ENCODE results near the gene LAPTM5. TPM values are rescaled to one million over a fixed set of nuclear protein-coding genes. Genes with fewer than 3 reads are reported as not detected.
A peak's percentile ranks its signal among the peaks of the same experiment; 100 is the strongest.

LAPTM5 gene
- total and polyA plus RNA-seq, 2 of the 8 experiments (the other 6 are each of a cell fraction or from before 2014, with no cell fraction given) = 0.37 to 1.4 TPM

- FAIRE-seq = peak; percentile 19
- 6% methylated on average over 19 of the region's 19 CpGs; no CpG with 5 or more reads in 1 of the 2 experiments for WGBS, 2 experiments (ENCODE audit: extremely low coverage in 1 of 2, insufficient coverage in 1 of 2, insufficient read length in 1 of 2, insufficient replicate concordance in 2 of 2, low coverage in 1 of 2, low lambda C conversion rate in 2 of 2, missing lambda C conversion rate in 1 of 2)
- no peak for TF ChIP-seq GTF2F1 (IDR thresholded peaks at IDR 0.05; ENCODE audit: borderline replicate concordance, low read depth, low read length)
- no peak for TF ChIP-seq SIX5 (IDR thresholded peaks at IDR 0.05; ENCODE audit: low read depth, low read length)
- no peak for TF ChIP-seq KDM4A (IDR thresholded peaks at IDR 0.05; ENCODE audit: low read depth, low read length, severe bottlenecking)
- no peak for TF ChIP-seq MAFK (IDR thresholded peaks at IDR 0.05; ENCODE audit: low read depth, low read length)
- TF ChIP-seq RNF2 (IDR thresholded peaks at IDR 0.05; ENCODE audit: borderline replicate concordance, low read depth, low read length, missing control alignments, poor library complexity, severe bottlenecking) = no peak
- no peak for TF ChIP-seq PHF8 (conservative IDR thresholded peaks at IDR 0.05; ENCODE audit: low read depth, low read length)
- TF ChIP-seq GABPA (IDR thresholded peaks at IDR 0.05; ENCODE audit: borderline replicate concordance, insufficient read depth, low read length) = no peak
- no peak for TF ChIP-seq EGR1 (IDR thresholded peaks at IDR 0.05; ENCODE audit: borderline replicate concordance, low read depth, low read length)
- no peak for TF ChIP-seq RFX5 (IDR thresholded peaks at IDR 0.05; ENCODE audit: borderline replicate concordance, low read depth, low read length)
- peak; percentile 94 to 96 (median 95) for TF ChIP-seq CTCF (IDR thresholded peaks at IDR 0.05; ENCODE audit: control extremely low read depth in 1 of 3, insufficient read depth in 1 of 3, low read depth in 1 of 3, low read length in 3 of 3)
Observed at GRCh38 chr1:30801771-30802198, 44.2 kb upstream of the LAPTM5 start.

More at GRCh38 chr1:30801771-30802198, 44.2 kb upstream of the LAPTM5 start:
- Histone ChIP-seq H2BK5ac (ENCODE audit: low read depth, low read length) (no peak overlapping the region), H3K18ac (ENCODE audit: extremely low read depth, low read length) (0 out of 2 replicates have a peak overlapping the region, but pooled peaks have one; percentile 64), H2BK20ac (ENCODE audit: low read length) (no peak overlapping the region), H4K5ac (ENCODE audit: insufficient read length, low read depth, low read length) (no peak overlapping the region), H3K23ac (ENCODE audit: insufficient read length) (no peak overlapping the region), H3K27me3 (replicated peaks in 1 of 4; ENCODE audit: control insufficient read depth in 3 of 4, extremely low read depth in 1 of 4, insufficient read depth in 3 of 4, low read length in 3 of 4) (peaks cover 0 to 13% (median 4%) of the 10 kb centered on the region in 4 experiments; a peak in 2 of 7 replicates), H3K4me2 (ENCODE audit: insufficient read depth in 1 of 2, low read depth in 2 of 2, low read length in 2 of 2) (peak overlapping the region in 1 of 2 experiments; percentile 76; a peak in 3 of 4 replicates), H2AK5ac (ENCODE audit: low read depth, low read length) (no peak overlapping the region), H2BK120ac (replicated peaks; ENCODE audit: low read depth, low read length) (no peak overlapping the region), H3K9ac (replicated peaks in 1 of 4; ENCODE audit: extremely low read depth in 1 of 4, low read depth in 3 of 4, low read length in 3 of 4) (no peak overlapping the region), H2BK15ac (ENCODE audit: low read length) (no peak overlapping the region), H2BK12ac (ENCODE audit: low read depth, low read length) (0 out of 2 replicates have a peak overlapping the region, but pooled peaks have one; percentile 4), H3K9me3 (ENCODE audit: insufficient read depth in 2 of 2, low read depth in 1 of 2, low read length in 1 of 2) (no peaks in the 10 kb centered on the region), H3K23me2 (ENCODE audit: low read depth, low read length) (no peaks in the 10 kb centered on the region; the same call in 1 of the 2 replicates), H3K79me2 (ENCODE audit: control insufficient read depth in 1 of 2, insufficient read depth in 2 of 2, low read length in 2 of 2) (no peaks in the 10 kb centered on the region), H3K4me1 (replicated peaks in 1 of 4; ENCODE audit: control insufficient read depth in 3 of 4, insufficient read depth in 4 of 4, low read length in 3 of 4) (peaks cover 10 to 30% (median 17%) of the 10 kb centered on the region in 4 experiments), H4K20me1 (replicated peaks in 1 of 2; ENCODE audit: control insufficient read depth in 1 of 2, insufficient read depth in 2 of 2, low read length in 2 of 2) (no peaks in the 10 kb centered on the region), H3K27ac (ENCODE audit: low read depth, low read length) (no peak overlapping the region), H4K8ac (ENCODE audit: extremely low read depth, insufficient read depth, low read length) (no peak overlapping the region), H2AFZ (ENCODE audit: low read length) (peak overlapping the region; percentile 96), H3K56ac (replicated peaks; ENCODE audit: insufficient read length, low read depth, low read length) (no peak overlapping the region), H3K79me1 (ENCODE audit: low read depth, low read length) (no peaks in the 10 kb centered on the region), H3K14ac (ENCODE audit: insufficient read length) (no peak overlapping the region), H4K91ac (replicated peaks; ENCODE audit: insufficient read length, low read length) (peak overlapping the region; percentile 75), H3K4ac (replicated peaks; ENCODE audit: insufficient read length, low read depth, low read length) (no peak overlapping the region), H3K4me3 (ENCODE audit: extremely low read depth in 1 of 4, insufficient read depth in 2 of 4, low read depth in 3 of 4, low read length in 4 of 4) (peak overlapping the region in 1 of 4 experiments; percentile 43; a peak in 4 of 8 replicates), H3K36me3 (ENCODE audit: control insufficient read depth in 2 of 4, insufficient read depth in 4 of 4, low read length in 3 of 4) (no peaks in the 10 kb centered on the region)
- peak in 1 of 2 experiments; percentile 99 for DNase-seq (ENCODE audit: low read depth in 1 of 2, low spot score in 2 of 2)
- CTCF ChIA-PET (ENCODE audit: partially characterized antibody) = interaction anchor here (0.6 to 38.1 kb wide), 41 partner anchors 11 to 770 kb away, joined by 3 to 1519 read pairs (median 12); partner anchors contain the start of genes MATN1 and SDC3
- POLR2A ChIA-PET (ENCODE audit: partially characterized antibody) = interaction anchor here (0.8 to 5.2 kb wide), 14 partner anchors 11 to 127 kb away, joined by 3 to 30 read pairs (median 5); no protein-coding TSS in a partner anchor
